Measurements from ENCODE around the gene NCAM2. TPM values are rescaled to one million over a fixed set of nuclear protein-coding genes. Genes with fewer than 3 reads are reported as not detected.
A peak's percentile ranks its signal among the peaks of the same experiment; 100 is the strongest.

Gene NCAM2
- total RNA-seq, 1 experiment from 2014 or later: not detected

DNA sequence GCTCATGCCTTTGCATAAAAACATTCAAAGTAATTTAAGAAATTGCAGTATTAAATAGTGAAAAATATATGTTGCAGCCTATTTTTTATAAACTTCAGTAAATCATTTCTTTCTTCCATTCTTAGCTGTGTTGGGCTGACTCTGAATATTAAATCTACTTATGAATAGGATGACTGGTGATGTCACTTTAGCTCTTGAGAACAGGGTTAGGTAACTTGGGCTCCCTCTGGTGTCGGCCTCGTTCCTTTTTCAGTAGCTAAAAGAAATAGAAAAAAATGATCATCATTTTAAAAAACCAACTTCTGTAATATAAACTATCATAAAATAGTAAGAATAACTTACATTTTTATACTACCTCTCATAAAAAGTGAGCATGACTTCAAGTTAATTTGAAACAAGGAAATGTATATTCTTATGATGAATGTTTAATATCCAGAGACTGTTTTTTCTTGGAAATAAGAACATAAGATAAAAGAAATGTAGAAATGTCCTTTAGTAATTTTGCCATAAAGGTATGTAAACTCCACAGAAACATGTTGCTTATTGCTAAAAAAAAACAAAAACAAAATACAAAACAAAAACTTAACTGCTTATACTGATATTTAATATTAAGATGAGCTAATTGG, 26.8 kb upstream of the NCAM2 start:
- no peak for TF ChIP-seq TCF7L2 (IDR thresholded peaks at IDR 0.05; ENCODE audit: borderline replicate concordance, extremely low read depth, insufficient read depth, insufficient read length)
- TF ChIP-seq, protein P1, sequence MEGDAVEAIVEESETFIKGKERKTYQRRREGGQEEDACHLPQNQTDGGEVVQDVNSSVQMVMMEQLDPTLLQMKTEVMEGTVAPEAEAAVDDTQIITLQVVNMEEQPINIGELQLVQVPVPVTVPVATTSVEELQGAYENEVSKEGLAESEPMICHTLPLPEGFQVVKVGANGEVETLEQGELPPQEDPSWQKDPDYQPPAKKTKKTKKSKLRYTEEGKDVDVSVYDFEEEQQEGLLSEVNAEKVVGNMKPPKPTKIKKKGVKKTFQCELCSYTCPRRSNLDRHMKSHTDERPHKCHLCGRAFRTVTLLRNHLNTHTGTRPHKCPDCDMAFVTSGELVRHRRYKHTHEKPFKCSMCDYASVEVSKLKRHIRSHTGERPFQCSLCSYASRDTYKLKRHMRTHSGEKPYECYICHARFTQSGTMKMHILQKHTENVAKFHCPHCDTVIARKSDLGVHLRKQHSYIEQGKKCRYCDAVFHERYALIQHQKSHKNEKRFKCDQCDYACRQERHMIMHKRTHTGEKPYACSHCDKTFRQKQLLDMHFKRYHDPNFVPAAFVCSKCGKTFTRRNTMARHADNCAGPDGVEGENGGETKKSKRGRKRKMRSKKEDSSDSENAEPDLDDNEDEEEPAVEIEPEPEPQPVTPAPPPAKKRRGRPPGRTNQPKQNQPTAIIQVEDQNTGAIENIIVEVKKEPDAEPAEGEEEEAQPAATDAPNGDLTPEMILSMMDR (IDR thresholded peaks at IDR 0.05 in 2 of 3, conservative IDR thresholded peaks at IDR 0.05 in 1 of 3; ENCODE audit: borderline replicate concordance in 1 of 3, insufficient read depth in 1 of 3, low read depth in 2 of 3, low read length in 2 of 3): 0 out of 6 replicates have a peak, but pooled peaks of 1 of the 3 experiments have one; percentile 10
- Histone ChIP-seq H4K20me1 (ENCODE audit: insufficient read depth) (no peaks in the 10 kb centered on the region), H3K9me2 (ENCODE audit: insufficient read depth) (no peaks in the 10 kb centered on the region), H3K9me3 (ENCODE audit: control insufficient read depth in 1 of 2, insufficient read depth in 1 of 2, low read depth in 1 of 2, low read length in 2 of 2) (peaks cover 9 to 31% of the 10 kb centered on the region in 2 experiments; a peak in 3 of 4 replicates), H3K4me1 (ENCODE audit: control insufficient read depth in 1 of 2, insufficient read depth in 2 of 2, low read length in 2 of 2) (no peaks in the 10 kb centered on the region), H3K4me3 (replicated peaks in 1 of 2; ENCODE audit: low read depth in 1 of 2, low read length in 2 of 2) (no peak overlapping the region), H3K4me2 (ENCODE audit: low read length) (no peak overlapping the region), H3K27ac (ENCODE audit: low read depth, low read length) (no peak overlapping the region), H2AFZ (ENCODE audit: low read depth, low read length, poor library complexity, severe bottlenecking) (no peak overlapping the region), H3K27me3 (ENCODE audit: insufficient read depth, low read length) (no peaks in the 10 kb centered on the region), H3K36me3 (ENCODE audit: control insufficient read depth in 1 of 2, insufficient read depth in 2 of 2, low read length in 2 of 2) (no peaks in the 10 kb centered on the region), H3K79me2 (ENCODE audit: insufficient read depth, low read length) (no peaks in the 10 kb centered on the region), H3K9ac (ENCODE audit: low read length) (no peak overlapping the region)
- ATAC-seq (no peak), DNase-seq (ENCODE audit: low read depth, low spot score) (no peak)
- no TSS peak for BruUV-seq (replicated peaks)
- CTCF ChIA-PET: no interaction called here
- POLR2A ChIA-PET: no interaction called here
- intact Hi-C loops (cut with micrococcal nuclease): no loop called here
- RAD21 ChIA-PET (ENCODE audit: low non-redundant PET in 1 of 2, low total read pairs in 2 of 2, uncharacterized antibody in 2 of 2, unreplicated experiment in 2 of 2): no interaction called here

DNA sequence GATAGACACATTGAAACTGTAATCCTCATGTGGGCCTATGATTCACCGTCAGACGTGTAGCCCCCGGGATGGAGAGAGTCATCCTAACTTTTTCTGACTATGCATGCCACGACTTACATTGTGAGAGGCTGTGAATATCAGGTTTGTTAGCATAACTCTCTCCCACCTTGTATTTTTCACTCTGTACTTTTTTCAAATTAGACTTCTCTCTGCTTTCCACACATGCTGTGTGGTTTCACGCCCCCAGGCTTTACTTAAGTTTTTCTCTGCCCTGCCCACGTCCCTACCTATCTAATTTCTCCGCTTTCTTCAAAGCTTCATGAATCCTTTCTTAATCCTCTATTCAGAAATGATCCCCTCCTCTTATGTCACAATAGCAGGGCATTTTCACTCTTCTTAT, 3.4 kb upstream of the NCAM2 start:
- H3K27me3 ChIP-seq (ENCODE audit: insufficient read depth, low read length): no peaks in the 10 kb centered on the region
- intact Hi-C loops (cut with micrococcal nuclease): no loop called here
- no peaks in the 10 kb centered on the region for H4K20me1 ChIP-seq (ENCODE audit: insufficient read depth)
- RAD21 ChIA-PET (ENCODE audit: low non-redundant PET in 1 of 2, low total read pairs in 2 of 2, uncharacterized antibody in 2 of 2, unreplicated experiment in 2 of 2): no interaction called here
- no peak overlapping the region for H3K4me2 ChIP-seq (ENCODE audit: low read length)
- ATAC-seq: no peak
- BruUV-seq (replicated peaks): no TSS peak
- H3K9me3 ChIP-seq (ENCODE audit: control insufficient read depth in 1 of 2, insufficient read depth in 1 of 2, low read depth in 1 of 2, low read length in 2 of 2): peaks cover 10 to 13% of the 10 kb centered on the region in 2 experiments; a peak in 2 of 4 replicates
- CTCF ChIA-PET: no interaction called here
- POLR2A ChIA-PET: no interaction called here
- H3K79me2 ChIP-seq (ENCODE audit: insufficient read depth, low read length): no peaks in the 10 kb centered on the region
- H3K27ac ChIP-seq (ENCODE audit: low read depth, low read length): no peak overlapping the region
- no peaks in the 10 kb centered on the region for H3K9me2 ChIP-seq (ENCODE audit: insufficient read depth)
- no peak for DNase-seq (ENCODE audit: low read depth, low spot score)
- H3K36me3 ChIP-seq (ENCODE audit: control insufficient read depth in 1 of 2, insufficient read depth in 2 of 2, low read length in 2 of 2): no peaks in the 10 kb centered on the region
- no peak overlapping the region for H3K9ac ChIP-seq (ENCODE audit: low read length)
- no peak overlapping the region for H3K4me3 ChIP-seq (replicated peaks in 1 of 2; ENCODE audit: low read depth in 1 of 2, low read length in 2 of 2)
- H3K4me1 ChIP-seq (ENCODE audit: control insufficient read depth in 1 of 2, insufficient read depth in 2 of 2, low read length in 2 of 2): no peaks in the 10 kb centered on the region
- no peak overlapping the region for H2AFZ ChIP-seq (ENCODE audit: low read depth, low read length, poor library complexity, severe bottlenecking)
- no peak for TF ChIP-seq CEBPB (IDR thresholded peaks at IDR 0.05; ENCODE audit: low read depth)
- no peak for TF ChIP-seq YY1 (IDR thresholded peaks at IDR 0.05; ENCODE audit: extremely low read depth, insufficient replicate concordance, low read depth, low read length)
- no peak for TF ChIP-seq SIN3A (IDR thresholded peaks at IDR 0.05; ENCODE audit: low read depth)
- TF ChIP-seq ZNF274 (IDR thresholded peaks at IDR 0.05; ENCODE audit: low read depth, low read length): no peak
- TF ChIP-seq SP1 (IDR thresholded peaks at IDR 0.05; ENCODE audit: low read depth): no peak
- TF ChIP-seq POLR2AphosphoS5 (IDR thresholded peaks at IDR 0.05; ENCODE audit: low read depth, low read length): no peak
- TF ChIP-seq RAD21 (IDR thresholded peaks at IDR 0.05; ENCODE audit: low read depth): no peak
- no peak for TF ChIP-seq ELF1 (IDR thresholded peaks at IDR 0.05; ENCODE audit: borderline replicate concordance, low read depth)
- no peak for TF ChIP-seq FOSL1 (IDR thresholded peaks at IDR 0.05; ENCODE audit: low read depth)
- no peak for TF ChIP-seq JUND (IDR thresholded peaks at IDR 0.05)
- no peak for TF ChIP-seq TCF7L2 (IDR thresholded peaks at IDR 0.05; ENCODE audit: borderline replicate concordance, extremely low read depth, insufficient read depth, insufficient read length)
- TF ChIP-seq, protein P2, sequence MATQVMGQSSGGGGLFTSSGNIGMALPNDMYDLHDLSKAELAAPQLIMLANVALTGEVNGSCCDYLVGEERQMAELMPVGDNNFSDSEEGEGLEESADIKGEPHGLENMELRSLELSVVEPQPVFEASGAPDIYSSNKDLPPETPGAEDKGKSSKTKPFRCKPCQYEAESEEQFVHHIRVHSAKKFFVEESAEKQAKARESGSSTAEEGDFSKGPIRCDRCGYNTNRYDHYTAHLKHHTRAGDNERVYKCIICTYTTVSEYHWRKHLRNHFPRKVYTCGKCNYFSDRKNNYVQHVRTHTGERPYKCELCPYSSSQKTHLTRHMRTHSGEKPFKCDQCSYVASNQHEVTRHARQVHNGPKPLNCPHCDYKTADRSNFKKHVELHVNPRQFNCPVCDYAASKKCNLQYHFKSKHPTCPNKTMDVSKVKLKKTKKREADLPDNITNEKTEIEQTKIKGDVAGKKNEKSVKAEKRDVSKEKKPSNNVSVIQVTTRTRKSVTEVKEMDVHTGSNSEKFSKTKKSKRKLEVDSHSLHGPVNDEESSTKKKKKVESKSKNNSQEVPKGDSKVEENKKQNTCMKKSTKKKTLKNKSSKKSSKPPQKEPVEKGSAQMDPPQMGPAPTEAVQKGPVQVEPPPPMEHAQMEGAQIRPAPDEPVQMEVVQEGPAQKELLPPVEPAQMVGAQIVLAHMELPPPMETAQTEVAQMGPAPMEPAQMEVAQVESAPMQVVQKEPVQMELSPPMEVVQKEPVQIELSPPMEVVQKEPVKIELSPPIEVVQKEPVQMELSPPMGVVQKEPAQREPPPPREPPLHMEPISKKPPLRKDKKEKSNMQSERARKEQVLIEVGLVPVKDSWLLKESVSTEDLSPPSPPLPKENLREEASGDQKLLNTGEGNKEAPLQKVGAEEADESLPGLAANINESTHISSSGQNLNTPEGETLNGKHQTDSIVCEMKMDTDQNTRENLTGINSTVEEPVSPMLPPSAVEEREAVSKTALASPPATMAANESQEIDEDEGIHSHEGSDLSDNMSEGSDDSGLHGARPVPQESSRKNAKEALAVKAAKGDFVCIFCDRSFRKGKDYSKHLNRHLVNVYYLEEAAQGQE (IDR thresholded peaks at IDR 0.05; ENCODE audit: low read depth): no peak

All from HCT116 (cell line).